Limb (tissue), 2 donors: ENCODE results near the gene POLD4.
A peak's percentile ranks its signal among the peaks of the same experiment; 100 is the strongest.

Source experiments
- DNase-seq, 2 donors: peaks; one replicate each; pipeline ENCODE4 v3.0.0-alpha.2; 2016; ENCODE audit errors: extremely low spot score in 2 of 2

POLD4 gene

DNA sequence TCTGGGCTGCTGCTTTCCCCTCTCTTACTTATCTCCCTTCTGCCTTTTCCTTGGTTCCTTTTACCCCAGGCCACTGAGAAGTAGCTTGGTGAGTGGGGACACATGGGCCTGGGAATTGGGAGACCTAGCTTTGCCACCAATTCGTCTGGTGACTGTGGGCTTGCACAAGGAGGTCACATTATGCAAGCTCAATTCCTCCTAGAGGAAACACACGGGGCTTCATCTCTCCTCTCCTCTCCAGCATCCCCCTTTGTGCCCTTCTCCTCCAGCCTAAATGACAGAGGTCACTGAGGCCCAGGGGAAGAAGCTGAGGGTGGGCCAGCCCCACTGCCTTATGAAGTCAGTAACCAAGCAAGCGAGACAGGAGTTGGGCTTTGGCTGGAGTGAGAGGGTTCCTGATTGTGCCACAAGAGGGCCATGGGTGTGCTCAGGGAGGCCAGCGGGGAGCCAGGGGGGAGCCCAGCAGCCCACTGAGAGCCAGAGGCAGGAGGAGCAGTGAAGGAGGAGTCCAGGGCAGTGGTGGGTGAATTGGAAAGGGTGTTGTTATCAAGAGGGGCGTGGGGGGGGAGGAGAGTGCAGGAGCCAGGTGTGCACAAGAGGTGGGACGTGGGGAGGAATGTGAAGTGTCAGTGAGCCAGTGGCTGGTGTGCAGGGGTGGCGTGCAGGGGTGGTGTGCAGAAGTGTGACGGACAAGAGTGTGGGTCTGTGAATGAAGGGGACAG, 18.0 kb upstream of the POLD4 start:
- DNase-seq = no peak

DNA sequence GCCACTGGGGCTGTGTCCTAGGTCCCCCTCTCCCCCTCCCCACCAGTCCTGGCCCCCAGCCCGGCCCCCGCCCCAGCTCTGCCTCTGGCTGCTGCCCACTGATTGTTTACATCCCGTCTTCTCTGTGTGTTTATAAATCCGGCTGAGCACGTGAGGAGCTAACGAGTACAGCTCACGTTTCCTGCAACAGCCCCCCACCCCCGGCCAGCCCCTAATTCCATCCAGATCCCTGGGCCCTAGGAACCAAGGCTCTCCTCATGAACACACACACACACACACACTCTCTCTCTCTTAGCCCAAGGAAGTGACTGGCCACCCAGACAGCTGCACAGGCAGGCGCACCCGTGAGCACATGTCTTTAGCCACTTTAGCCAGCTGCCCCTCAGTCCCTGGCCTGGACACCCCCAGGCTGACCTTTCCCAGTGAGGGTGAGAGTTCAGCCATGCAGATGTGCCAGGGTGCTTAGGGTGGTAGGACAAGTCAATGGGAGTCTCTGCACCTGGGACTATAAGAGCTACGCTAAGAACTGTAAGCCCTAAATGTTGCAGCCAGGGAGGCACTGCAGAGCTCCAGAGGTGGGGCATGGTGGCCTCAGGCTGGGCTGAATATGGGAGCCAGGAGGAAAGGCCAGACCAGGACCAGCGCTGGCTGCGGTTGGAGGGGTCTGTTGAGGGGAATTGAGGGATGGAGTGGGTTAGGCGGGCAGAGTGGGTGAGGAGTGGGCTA, 17.2 kb upstream of the POLD4 start:
- DNase-seq = no peak

DNA sequence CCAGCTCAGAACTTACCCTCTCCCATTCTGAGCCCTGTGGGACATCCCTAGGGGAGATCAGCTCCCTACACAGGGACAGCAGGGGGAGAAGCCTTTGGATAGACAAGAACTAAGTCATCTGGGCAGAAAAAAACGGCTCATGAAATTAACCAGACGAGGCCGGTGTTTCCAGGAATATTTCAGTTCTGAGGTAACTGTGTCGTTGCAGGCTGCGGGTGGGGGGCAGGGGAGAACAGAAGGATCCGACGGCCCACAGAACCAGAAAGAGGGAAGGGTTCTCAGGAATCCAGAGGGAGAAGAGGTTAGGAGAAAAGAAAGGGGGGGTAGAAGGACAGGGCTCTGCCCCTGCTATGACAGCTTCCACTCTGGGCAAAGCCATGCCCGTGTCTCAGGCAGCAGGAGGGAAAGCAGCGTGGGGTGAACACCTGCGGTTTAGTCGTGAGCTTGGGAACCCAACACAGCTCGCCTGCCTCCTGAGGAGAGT, 16.5 kb upstream of the POLD4 start:
- no peak for DNase-seq

DNA sequence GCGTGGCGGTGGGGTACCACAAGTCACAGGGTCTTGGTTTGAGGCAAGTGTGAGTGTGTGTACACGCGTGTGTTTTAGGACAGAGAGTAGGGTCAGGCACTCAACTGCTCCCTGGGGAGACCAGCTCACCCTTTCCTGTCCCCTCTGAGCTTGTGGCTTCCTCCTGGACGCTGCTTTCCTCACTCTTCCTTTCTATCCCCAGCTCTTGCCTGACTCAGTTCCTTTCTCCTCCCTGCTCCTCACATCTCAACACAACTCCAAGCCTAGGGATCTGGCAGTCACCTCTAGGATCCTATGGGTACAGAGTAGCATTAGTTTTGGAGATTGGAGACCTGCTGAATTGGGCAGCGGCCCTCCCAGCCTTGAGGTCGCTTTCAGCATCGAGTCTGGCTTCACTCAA, 15.9 kb upstream of the POLD4 start:
- DNase-seq = no peak

DNA sequence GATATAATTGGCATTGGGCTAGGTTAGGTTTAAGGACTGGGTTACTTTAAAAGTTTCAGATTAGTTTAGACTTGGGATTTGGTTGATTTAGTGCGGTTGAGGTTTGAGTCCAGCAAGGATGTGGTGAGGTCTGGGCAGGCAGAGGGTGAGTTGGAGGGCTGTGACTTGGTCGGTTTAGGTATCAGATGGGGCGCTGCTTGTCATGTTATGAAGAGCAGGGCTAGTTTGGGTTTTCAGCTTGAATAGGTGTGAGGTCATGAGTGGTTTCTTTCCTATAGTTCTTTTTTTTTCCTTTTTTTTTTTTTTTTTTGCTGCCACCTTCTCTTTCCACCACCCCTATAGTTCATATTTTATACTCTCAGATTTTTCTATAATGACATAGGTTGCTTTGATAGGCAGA, 15.3 kb upstream of the POLD4 start:
- DNase-seq = no peak

DNA sequence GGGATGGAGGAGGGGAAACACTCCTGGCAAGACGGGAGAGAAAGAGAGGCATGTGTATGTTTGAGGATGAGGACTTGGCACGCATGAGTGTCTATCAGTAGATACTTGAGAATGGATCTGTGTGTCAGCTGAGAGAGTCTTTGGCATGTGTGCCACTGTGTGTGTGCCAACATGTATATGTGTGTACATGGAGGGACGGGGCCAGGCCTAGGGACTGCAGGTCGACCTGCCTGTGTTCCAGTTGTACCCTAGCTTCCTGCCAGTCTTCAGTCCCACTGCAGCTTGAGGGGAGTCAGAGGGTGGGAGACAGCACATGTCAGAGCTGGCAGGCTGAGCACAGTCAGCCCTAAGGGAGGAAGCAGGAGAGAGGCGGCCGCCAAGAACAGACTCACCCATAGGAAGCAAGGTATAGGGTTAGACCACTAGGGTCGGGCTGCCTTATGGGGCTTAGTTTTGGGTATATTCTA, 14.4 kb upstream of the POLD4 start:
- DNase-seq = no peak

DNA sequence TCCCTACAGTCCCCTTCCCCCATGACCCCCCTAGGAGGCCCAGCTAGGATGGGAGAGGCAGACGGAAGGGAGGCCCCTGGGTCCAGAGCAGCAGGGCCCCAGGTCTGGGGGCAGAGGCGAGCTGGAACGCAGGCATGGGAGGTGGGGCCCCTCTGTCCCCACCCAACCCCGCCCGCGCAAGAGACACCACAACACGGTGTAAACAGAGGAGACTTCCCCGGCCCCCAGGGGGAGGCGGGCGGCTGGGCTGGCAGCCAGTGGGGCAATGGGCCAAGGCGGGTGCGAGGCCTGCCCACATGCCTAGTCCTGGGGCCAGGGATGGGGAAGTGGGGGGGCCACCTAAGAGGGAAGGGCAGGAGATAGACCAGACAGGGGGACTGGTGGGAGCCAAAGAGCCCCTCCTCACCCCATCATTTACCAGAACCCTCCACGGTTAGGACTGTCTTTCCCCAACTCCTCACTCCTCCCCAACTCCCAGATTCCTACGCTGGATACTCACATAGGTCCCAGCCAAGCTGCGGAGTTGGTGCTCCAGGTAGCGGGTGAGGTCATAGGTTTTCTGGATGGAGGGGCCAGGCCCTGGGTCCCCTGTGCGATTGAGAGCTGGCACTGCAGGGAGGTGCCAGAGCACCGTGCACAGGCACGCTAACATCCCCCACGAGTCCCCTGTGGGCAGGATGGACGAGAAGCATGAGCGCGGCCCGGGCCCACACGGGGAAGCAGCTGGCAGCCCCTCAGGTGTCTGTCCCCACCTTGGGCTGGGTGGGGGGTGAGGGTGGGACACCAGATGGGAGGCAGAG, 13.8 kb upstream of the POLD4 start:
- no peak for DNase-seq

DNA sequence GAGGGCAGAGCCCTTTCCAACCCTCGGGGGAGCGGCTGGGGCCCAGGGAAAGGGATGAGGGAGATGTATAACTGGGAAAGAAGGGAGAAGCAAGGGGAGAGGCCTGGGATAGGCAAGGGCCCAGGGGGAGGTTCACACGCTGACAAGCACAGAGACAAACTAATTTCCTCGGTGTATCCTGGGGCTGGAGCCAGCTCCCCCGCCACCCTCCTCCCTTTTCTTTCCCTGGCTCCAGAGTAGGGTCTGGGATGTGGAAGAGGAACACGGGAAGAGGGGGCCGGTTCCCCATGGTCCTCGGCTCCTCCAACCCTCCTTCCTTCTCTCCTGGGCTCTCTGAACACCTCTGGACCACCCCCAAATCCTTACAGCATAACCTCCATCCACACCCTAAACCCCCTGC, 13.2 kb upstream of the POLD4 start:
- DNase-seq = no peak

DNA sequence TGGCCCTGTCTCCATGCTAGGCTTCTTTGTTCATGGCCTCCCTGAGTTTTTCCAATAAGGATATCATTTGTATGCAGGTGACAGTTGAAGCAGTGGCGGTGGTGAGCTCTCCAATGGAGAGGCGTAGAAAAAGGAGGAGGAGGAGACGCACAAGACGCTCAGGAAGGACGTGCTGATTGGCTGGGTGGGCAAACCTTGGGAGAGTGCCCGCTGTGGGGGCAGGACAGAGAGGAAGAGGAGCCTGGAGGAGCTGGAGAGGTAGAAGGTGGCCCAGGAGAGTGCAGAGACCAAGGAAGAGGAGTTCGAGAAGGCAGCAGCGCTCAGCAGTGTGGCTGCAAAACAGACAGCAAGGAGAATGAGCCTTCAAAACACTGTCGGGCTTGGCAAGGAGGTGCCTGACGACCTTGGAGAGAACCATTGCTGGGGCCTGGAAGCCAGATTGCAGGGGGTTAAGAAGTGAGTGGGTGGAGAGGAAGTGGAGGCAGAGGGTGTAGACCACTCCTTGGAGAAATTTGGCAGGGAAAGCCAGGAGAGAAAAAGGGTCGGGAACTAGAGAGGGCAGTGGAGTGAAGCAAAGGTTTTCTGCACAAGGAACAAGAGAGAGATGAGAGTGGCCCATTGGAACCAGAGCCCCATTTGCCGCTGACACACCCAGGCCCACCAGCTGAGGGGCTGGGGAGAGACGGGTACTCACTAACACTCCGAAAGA, 12.5 kb upstream of the POLD4 start:
- DNase-seq = no peak

DNA sequence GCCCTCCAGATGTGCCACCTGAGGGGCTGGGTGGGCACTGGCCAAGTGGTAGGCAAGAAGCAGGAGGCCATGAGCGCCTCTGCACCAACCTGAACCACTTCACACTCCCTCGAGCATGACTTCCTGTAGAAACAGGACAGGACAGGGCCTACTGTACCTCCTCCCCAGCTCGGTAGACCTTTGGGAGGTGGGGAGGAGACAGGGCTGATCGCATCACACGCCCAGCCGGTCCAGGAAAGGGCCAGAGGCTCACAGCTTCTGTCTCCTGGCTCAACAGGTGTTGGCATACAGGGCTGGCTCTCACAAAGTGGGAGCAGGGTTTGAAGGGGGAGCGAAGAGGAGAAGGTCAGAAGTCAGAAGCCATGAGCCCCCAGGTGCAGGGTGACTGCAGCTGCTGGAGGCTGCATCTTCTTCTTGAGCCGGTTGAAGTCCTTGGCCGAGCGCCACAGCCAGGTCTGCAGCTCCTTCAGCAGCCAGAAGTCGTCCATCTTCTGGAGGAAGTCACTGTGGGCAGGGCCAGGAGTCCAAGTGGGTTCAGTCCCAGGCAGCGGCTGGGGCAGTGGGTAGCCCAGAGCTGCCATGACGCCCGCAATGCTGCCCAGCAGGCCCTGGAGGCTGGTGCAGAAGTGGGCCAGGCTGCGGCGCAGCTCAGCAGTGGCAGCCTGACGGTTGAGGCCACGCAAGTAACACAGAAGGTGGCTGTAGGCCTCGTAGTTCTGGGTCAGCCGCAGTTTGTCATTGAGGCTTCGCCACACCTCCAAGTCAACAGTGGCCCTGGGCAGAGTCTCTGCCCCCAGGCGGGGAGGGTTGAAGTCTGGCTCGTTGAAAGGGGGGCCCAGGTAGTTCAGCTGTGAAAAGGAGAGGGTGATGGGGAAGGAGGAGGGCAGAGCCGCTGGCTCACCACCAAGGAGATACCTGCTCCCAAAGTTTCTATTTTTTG, 11.7 kb upstream of the POLD4 start:
- DNase-seq = no peak

DNA sequence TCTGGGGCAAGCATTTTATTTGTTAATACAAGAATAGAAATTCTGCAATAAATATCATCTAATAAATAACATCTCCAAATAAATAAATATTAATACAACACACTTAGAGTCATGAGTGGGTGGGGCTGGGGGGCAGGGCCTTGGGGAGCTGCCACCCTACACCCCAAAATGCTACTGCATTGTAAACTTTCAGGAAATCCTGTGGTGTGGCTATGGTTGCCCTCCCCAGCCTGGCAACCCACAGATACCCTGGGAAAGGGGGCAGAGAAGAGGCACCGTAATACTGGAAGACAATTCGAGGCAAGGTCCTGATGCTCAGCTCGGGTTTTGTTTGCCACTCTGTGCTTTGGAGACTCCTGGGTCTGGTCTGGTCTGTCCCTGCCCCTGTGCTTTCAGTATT, 10.8 kb upstream of the POLD4 start:
- no peak for DNase-seq

DNA sequence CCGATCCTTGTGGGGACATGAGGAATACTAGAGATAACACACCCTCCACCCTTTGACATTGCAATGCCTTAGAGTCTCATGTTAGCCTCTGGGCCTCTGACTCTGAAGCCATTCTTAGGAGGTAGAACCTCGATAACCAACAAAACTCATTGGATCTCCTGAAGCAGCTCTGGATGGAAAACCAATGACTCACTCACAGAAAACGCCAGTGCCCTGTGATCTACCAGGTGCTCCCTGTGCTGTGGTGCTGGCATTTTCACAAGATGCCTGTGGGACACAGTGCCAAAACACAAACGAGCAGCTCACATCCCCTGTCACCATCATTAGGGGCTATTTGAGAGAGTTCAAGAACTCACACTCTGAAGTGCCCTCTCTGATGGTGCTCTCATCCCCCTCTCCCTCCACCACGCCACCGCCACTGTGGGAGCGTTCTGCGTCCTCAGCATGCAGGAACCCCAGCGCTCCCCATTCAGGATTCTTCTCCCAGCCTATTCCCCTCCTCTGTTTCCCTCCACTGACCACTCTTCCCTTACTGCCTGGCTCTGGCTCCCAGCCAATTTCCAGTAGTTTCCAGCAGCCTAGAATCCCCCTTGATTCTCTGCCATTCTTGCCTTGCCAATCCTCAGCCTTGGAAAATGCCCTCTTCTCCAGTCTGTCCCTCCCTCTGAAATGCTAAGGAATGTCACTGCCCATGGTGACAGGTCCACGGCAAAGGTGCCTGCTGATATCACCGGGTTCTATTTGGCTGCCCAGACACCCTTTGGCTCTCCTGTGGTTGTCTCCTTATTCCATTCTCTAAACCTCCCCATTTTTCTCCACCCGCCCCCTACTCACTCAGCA, 4.7 kb upstream of the POLD4 start:
- DNase-seq = no peak

DNA sequence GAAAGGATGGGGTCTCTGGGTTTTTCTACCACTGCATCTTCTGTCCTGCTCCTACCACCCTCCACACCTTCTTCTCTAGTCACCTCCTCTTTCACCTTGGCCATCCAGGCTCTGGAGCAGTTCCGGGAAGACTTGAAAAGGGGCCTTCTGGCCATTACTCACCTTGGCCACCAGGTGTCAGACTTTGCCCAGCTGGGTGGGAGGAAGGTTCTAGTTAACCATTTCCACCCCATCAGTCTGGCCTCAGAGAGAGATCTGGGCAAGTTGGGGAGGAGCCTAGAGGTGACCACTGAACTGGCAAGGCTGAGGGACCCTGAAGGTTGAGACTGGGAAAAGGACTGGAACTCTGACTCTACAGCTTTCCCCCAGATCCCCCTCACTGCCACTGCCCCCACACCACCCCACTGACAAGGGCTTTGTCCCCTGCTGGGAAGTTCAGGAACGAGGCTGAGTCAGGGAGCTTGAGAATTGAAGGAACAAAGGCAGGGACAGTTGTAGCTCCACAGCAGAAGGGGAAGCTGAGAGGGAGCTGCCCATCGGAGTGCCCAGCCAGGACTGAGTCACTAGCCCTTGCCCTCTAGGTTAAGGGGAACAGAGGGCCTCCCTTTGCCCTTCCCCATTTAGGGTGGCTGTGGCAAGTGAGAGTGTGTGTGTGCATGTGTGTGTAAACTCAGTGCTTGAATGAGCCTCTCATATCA, 3.7 kb upstream of the POLD4 start:
- peak; percentile 67 to 78 for DNase-seq

DNA sequence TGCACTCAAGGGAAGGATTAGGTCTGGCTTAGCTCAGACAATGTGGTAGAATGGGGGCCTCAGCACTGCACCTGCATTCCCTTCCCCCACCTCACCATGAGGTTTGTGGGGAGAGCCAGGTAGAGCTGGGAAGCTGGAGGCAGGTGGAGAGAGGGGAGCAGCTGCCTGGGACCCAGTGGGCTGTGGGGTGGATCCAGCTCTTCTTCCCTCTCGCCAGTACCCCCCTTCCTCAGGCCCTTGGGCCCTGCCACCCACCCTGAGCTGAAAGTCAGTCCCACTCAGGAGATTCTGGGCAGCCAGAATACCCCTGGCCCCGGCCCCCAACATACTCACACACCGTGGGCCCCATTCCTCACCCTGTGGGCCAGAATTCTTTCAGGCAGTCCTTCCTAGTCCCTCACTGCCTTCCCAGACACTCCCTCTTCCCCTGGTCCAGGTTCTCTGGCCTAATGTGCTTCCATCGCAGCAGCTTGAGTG, 3.1 kb upstream of the POLD4 start:
- no peak for DNase-seq

DNA sequence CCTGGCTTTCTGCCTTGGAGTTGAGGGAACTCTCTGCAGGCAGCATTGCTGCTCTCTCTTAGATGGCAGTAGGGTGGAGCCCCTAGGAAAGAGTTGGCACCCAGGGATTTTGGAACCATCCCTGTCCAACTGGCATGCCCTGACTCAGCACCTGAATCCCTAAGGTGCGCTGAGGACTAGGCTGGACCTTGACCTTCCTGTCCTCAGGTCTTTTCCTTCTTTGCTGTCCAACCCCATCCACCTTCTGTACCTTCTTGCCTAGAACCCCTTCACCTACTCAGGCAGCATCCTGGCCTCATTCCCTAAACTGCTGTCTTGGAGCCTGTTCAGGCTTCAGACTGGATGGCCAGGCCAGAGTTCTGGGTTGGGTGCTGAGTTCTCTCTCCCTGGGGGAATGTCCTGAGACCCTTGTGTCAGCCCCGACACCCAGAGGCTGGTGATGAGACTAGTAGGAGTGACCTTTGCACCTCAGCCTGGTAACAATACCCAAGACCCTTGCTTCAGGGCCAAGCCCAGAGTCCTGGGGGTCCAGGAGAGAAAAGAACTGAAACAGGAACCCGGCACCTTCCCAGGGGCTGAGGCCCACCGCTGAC, 2.5 kb upstream of the POLD4 start:
- no peak for DNase-seq

DNA sequence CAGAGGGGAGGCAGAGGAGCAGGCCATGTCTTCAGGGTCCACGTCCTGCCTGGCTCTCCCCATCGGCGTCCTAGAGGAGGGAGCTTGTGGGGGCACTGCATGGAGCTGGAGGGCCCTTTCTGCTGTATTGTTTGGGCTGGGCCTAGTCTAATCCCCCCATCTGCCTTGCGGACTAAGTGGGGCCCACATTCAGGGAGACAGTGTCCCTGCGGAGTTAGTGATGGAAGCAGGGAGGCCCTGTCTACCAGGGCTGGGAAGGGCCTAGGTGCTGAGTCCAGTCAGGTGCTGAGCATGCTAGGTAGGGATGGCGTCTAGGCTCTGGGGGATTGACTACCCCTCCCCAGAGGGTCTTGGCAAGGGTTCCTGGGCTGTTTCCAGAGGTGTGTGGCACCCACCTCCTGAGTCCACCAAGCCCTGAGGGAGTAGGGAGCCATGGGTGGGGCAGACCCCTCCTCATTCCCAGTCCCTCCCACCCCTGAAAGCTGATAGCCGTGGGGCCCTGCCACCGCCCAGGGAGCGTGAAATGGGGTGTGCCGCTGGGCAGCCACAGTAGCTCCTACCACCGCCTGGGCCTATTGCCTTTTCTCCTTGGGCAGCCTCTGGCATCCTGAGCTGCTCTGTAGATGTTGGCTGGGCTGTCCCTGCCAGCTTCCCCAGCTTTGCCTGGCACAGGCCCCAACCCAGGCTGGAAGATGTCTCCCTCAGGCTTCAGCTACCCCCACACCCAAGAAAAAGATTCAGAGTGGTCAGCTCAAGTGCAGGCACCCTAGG, 1.9 kb upstream of the POLD4 start:
- DNase-seq = no peak
